ENCODE results near the gene MRTFA.

MRTFA gene

DNA sequence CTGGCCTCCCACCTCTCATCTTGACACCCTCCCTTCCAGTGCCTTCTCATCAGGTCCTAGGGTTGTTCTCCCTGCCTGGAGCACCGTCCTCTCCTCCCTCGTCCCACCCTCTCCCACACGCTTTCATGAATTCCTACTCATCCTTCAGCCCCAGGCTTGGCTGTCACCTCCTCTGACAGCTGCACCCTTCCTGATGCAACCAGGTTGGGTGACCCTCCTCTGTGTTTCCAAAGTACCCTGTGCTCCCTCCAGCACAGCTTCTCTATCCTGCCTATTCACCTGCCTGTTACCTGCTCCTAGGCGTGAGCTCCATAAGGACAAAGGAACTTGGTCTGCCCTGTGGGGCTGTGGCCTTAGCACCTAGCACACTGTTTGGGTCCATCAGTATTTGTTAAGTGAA lies 207.7 kb downstream of the MRTFA start:
- DNase-seq (ENCODE audit: insufficient read length, low spot score): no peak
- TF ChIP-seq, protein P1, sequence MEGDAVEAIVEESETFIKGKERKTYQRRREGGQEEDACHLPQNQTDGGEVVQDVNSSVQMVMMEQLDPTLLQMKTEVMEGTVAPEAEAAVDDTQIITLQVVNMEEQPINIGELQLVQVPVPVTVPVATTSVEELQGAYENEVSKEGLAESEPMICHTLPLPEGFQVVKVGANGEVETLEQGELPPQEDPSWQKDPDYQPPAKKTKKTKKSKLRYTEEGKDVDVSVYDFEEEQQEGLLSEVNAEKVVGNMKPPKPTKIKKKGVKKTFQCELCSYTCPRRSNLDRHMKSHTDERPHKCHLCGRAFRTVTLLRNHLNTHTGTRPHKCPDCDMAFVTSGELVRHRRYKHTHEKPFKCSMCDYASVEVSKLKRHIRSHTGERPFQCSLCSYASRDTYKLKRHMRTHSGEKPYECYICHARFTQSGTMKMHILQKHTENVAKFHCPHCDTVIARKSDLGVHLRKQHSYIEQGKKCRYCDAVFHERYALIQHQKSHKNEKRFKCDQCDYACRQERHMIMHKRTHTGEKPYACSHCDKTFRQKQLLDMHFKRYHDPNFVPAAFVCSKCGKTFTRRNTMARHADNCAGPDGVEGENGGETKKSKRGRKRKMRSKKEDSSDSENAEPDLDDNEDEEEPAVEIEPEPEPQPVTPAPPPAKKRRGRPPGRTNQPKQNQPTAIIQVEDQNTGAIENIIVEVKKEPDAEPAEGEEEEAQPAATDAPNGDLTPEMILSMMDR (IDR thresholded peaks at IDR 0.05; ENCODE audit: insufficient read depth, missing control alignments): no peak
- FAIRE-seq: no peak

DNA sequence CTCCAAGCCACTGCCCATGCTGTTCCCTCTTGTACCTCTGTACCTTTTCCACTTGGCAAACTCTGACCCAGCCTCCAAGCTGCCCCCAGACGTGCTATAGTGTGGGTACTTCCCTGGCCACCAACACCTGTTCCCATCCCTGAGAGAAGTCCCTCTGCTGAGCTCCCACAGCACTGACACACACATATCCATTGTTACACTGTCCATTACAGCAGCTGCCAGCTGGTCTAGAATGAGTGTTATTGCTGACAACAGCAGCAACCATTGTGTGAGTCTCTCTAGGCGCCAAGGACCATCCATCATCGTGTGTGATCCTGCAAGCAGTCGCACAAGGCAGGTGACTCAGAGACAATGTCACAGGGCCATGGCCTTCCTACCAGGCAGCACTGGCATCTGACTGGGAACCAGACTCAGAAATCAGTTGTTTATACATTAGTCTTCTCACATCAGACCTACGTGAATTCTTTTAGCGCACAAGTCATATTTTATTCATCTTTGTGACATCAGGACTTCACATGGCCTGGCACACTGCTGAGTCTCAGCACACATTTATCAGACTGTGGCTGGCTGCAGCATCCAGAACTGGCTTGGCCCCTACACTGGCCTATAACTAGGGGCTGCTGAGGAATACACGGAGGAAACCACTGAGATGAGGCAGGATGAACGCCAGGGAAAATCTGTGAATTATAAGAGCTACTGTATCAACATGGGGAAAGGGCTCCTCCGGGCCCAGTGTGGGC lies 209.8 kb downstream of the MRTFA start:
- TF ChIP-seq, protein P1 (IDR thresholded peaks at IDR 0.05; ENCODE audit: insufficient read depth, missing control alignments): no peak
- FAIRE-seq (no peak), DNase-seq (ENCODE audit: insufficient read length, low spot score) (no peak)

DNA sequence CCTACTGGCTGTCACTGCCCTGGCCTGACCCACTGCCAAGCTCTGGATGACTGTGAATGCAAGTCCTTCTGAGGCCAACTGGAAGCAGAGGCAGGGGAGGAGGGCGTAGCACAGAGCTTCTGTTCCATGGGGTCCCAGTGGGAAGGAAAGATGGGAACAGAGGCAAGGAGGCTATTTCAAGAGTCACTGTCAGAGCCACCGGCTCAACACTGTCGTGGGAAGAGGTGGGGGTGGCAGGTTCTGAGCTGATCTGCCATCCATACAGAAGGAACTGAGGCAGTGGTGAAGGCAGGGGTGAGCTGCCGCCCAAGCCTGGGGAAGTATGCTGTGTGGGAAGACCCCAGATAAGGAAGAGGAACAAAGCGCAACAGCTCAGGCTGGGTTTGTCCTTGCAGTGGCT lies 211.4 kb downstream of the MRTFA start:
- FAIRE-seq (no peak), DNase-seq (ENCODE audit: insufficient read length, low spot score) (no peak)
- TF ChIP-seq, protein P1 (IDR thresholded peaks at IDR 0.05; ENCODE audit: insufficient read depth, missing control alignments): no peak

DNA sequence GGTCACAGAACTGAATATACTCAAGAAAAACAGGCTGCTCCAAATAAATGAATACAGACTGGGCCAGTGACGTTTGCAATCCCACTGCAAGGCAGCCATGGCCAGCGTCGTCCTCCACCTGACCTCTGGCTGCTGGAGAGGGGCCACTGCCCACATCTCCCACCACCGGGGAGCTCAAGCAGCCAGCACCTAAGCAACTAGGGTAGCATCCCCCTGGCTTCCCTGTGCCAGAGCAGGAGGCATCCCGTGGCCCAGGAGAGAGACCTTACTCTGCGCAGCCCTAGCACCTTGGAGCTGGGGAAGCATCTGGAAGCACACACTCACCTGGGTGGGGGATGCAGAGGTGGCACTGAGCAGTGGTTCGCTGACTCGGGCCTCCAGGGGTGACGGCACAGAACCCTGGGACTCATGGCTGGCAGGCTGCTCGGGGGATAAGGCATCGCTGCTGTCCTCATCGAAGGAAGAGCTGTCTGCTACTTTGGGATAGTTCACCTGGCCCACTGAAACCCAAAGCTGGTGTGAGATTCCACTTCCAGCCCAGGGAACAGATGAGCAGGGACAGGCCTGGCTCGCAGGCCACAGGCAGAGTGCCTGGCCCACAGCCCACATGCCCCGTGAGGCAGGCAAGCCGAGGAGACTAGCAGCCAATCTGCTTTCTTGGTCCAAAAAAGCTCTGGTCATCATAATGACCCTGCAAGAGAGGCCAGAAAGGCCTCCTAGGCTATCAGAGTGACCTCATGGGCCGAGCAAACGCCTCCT lies 212.5 kb downstream of the MRTFA start:
- TF ChIP-seq, protein P1 (IDR thresholded peaks at IDR 0.05; ENCODE audit: insufficient read depth, missing control alignments): no peak
- no peak for DNase-seq (ENCODE audit: insufficient read length, low spot score)
- FAIRE-seq: no peak

DNA sequence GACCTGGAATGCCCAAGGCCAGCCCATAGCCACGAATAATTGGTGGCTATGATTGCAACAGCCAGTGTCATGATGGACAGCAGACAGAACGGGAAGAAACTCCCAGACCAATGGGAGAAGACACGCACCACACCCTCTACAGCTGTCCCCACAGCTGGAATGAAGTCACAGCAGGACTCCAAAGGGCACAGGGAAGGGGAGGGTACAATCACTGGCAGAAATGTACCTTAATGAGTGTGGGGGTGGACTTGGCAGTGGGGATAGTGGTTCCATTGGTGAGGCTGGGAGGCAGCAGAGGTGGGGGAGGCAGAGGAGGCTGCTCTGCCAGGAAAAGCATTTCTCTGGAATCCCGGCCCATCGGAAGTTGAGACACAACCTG lies 213.2 kb downstream of the MRTFA start:
- FAIRE-seq (no peak), DNase-seq (ENCODE audit: insufficient read length, low spot score) (no peak)
- TF ChIP-seq, protein P1 (IDR thresholded peaks at IDR 0.05; ENCODE audit: insufficient read depth, missing control alignments): no peak

DNA sequence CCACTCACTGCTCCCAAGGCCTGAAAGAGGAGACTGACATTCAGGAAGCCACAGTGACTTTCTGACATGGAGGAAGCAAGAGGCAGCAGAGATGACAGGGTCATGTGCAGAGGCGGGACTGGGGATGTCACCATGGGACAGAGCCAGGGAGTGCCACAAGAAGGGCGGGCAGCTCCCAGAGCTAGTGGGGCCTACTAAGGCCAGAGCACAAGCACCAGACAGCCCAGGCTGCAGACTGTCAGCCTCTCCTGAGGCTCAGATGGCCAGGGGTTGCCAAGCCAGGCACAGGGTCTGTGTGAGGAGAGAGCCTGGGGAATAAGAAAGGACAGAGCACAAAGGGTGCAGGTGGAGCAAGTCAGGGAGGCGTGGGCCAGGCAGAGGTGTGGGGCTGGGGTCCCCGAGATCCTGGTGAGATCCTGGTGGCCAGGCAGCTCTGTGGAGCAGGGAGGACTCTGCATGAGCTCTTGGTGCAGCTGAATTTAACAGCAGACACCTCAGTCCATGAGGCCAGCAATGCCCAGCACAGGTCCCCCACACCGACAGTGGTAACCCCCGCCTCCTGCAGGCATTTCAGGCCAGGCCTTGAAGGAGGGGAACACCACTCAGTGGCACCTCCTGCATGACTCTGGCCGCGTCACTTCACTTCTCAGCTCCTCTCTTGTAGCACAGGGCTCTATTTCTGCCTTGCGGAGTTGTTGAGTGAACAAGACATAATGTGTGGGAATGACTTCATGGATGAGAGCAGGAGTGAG lies 213.8 kb downstream of the MRTFA start:
- TF ChIP-seq, protein P1 (IDR thresholded peaks at IDR 0.05; ENCODE audit: insufficient read depth, missing control alignments): no peak
- no peak for FAIRE-seq
- DNase-seq (ENCODE audit: insufficient read length, low spot score): no peak
